H9 (cell line): ENCODE results near the gene PIP4K2A. TPM values are rescaled to one million over a fixed set of nuclear protein-coding genes. Genes with fewer than 3 reads are reported as not detected.

Experiments
- DNase-seq: peaks from one replicate; pipeline ENCODE4 v3.0.0-alpha.2; 2017
- H2AFZ ChIP-seq: one replicate; pipeline ENCODE4 v1.6.1; 2013; ENCODE audit warnings: mild to moderate bottlenecking, low read length, control low read depth, moderate library complexity
- H2AK5ac ChIP-seq: 2 replicates; pipeline ENCODE4 v1.6.1; 2013; ENCODE audit warnings: low read length, control low read depth, mixed read lengths; ENCODE audit not compliant: insufficient read length
- H2BK120ac ChIP-seq: one replicate; pipeline ENCODE4 v1.6.1; 2013; ENCODE audit warnings: low read depth, mild to moderate bottlenecking, low read length, control low read depth, inconsistent platforms; ENCODE audit not compliant: poor library complexity, severe bottlenecking
- H2BK12ac ChIP-seq: 2 replicates; pipeline ENCODE4 v1.6.1; 2013; ENCODE audit warnings: low read length, control low read depth, mixed read lengths, low read depth; ENCODE audit not compliant: insufficient read length
- H2BK15ac ChIP-seq: 2 replicates; pipeline ENCODE4 v1.6.1; 2013; ENCODE audit warnings: low read depth, low read length, control low read depth
- H2BK20ac ChIP-seq: one replicate; pipeline ENCODE4 v1.6.1; 2013; ENCODE audit warnings: low read depth, mild to moderate bottlenecking, low read length, control low read depth, inconsistent platforms; ENCODE audit not compliant: poor library complexity, severe bottlenecking
- H2BK5ac ChIP-seq: 2 replicates; pipeline ENCODE4 v1.6.1; 2013; ENCODE audit warnings: low read length, control low read depth, mixed read lengths; ENCODE audit not compliant: insufficient read length
- H3K14ac ChIP-seq: 2 replicates; pipeline ENCODE4 v1.6.1; 2013; ENCODE audit warnings: low read length, control low read depth; ENCODE audit not compliant: insufficient read depth
- H3K18ac ChIP-seq: 2 replicates; pipeline ENCODE4 v1.6.1; 2013; ENCODE audit warnings: low read depth, mild to moderate bottlenecking, mixed read lengths, low read length, control low read depth; ENCODE audit not compliant: insufficient read length
- H3K23ac ChIP-seq: 2 replicates; pipeline ENCODE4 v1.6.1; 2013; ENCODE audit warnings: low read length, control low read depth, mixed read lengths, low read depth; ENCODE audit not compliant: insufficient read length
- H3K23me2 ChIP-seq: 2 replicates; pipeline ENCODE4 v1.6.1; 2013; ENCODE audit warnings: low read depth, mild to moderate bottlenecking, mixed read lengths, low read length, control low read depth; ENCODE audit not compliant: insufficient read length, poor library complexity, severe bottlenecking
- H3K27ac ChIP-seq: 2 replicates; pipeline ENCODE4 v1.5.1; 2013; ENCODE audit warnings: low read length, control low read depth, mixed read lengths, low read depth; ENCODE audit not compliant: insufficient read length
- H3K27me3 ChIP-seq: 2 replicates; pipeline ENCODE4 v1.6.1; 2013; ENCODE audit warnings: low read length, control low read depth, inconsistent platforms; ENCODE audit not compliant: insufficient read depth
- H3K4ac ChIP-seq: 2 replicates; pipeline ENCODE4 v1.6.1; 2013; ENCODE audit warnings: low read depth, mild to moderate bottlenecking, control low read depth, inconsistent platforms, low read length, moderate library complexity
- H3K4me1 ChIP-seq: 2 replicates; pipeline ENCODE4 v1.6.1; 2013; ENCODE audit warnings: low read length, control low read depth, inconsistent platforms; ENCODE audit not compliant: insufficient read depth
- H3K4me2 ChIP-seq: 2 replicates; pipeline ENCODE4 v1.6.1; 2013; ENCODE audit warnings: low read length, control low read depth, mixed read lengths; ENCODE audit not compliant: insufficient read length, insufficient read depth
- H3K56ac ChIP-seq: 2 replicates; pipeline ENCODE4 v1.6.1; 2013; ENCODE audit warnings: low read depth, mild to moderate bottlenecking, mixed read lengths, low read length, control low read depth; ENCODE audit not compliant: insufficient read length
- H3K79me1 ChIP-seq: 2 replicates; pipeline ENCODE4 v1.6.1; 2013; ENCODE audit warnings: low read depth, mild to moderate bottlenecking, moderate library complexity, low read length, control low read depth, inconsistent platforms; ENCODE audit not compliant: insufficient read depth, poor library complexity, severe bottlenecking
- H3K79me2 ChIP-seq: 2 replicates; pipeline ENCODE4 v1.6.1; 2013; ENCODE audit warnings: low read length, control low read depth, inconsistent platforms; ENCODE audit not compliant: insufficient read depth
- H3K9ac ChIP-seq: 2 replicates; pipeline ENCODE4 v1.6.1; 2013; ENCODE audit warnings: low read length, control low read depth, mixed read lengths; ENCODE audit not compliant: insufficient read length; ENCODE audit errors: extremely low read depth
- H3K9me3 ChIP-seq: one replicate; pipeline ENCODE4 v1.6.1; 2013; ENCODE audit warnings: low read depth, low read length, inconsistent platforms; ENCODE audit not compliant: control insufficient read depth
- H3T11ph ChIP-seq: one replicate; pipeline ENCODE4 v1.6.1; 2013; ENCODE audit warnings: mild to moderate bottlenecking, low read length, control low read depth, inconsistent platforms
- H4K20me1 ChIP-seq: one replicate; pipeline ENCODE4 v1.6.1; 2013; ENCODE audit not compliant: control insufficient read depth, insufficient read length, insufficient read depth
- H4K5ac ChIP-seq: 2 replicates; pipeline ENCODE4 v1.6.1; 2013; ENCODE audit warnings: low read depth, mild to moderate bottlenecking, mixed read lengths, low read length, control low read depth; ENCODE audit not compliant: insufficient read length
- H4K8ac ChIP-seq: replicated peaks from 2 replicates; pipeline ENCODE4 v1.6.1; 2013; ENCODE audit warnings: low read length, control low read depth, mixed read lengths, low read depth; ENCODE audit not compliant: insufficient read length
- H4K91ac ChIP-seq: 2 replicates; pipeline ENCODE4 v1.6.1; 2013; ENCODE audit warnings: low read depth, mild to moderate bottlenecking, moderate library complexity, mixed read lengths, low read length, control low read depth; ENCODE audit not compliant: insufficient read length
- H3K27ac Mint-ChIP-seq, 3 experiments: 2 replicates in 2 of 3; 3 replicates in 1 of 3; pipeline ENCODE4 v1.8.0; 2020 to 2021; ENCODE audit warnings: mixed read lengths in 3 of 3, mild to moderate bottlenecking in 1 of 3, moderate library complexity in 1 of 3
- H3K27me3 Mint-ChIP-seq: 2 replicates; pipeline ENCODE4 v1.8.0; 2021; ENCODE audit warnings: low read depth, mild to moderate bottlenecking, moderate library complexity, mixed read lengths
- H3K36me3 Mint-ChIP-seq, 3 experiments: 2 replicates in 2 of 3; 3 replicates in 1 of 3; pipeline ENCODE4 v1.8.0; 2020 to 2021; ENCODE audit warnings: low read depth in 3 of 3, mixed read lengths in 3 of 3; ENCODE audit not compliant: insufficient read depth in 1 of 3
- H3K4me1 Mint-ChIP-seq, 2 experiments: 2 replicates each; pipeline ENCODE4 v1.8.0; 2020; ENCODE audit warnings: mixed read lengths in 2 of 2
- H3K4me3 Mint-ChIP-seq, 2 experiments: 2 replicates in 1 of 2; 3 replicates in 1 of 2; pipeline ENCODE4 v1.8.0; 2020 to 2021; ENCODE audit warnings: mild to moderate bottlenecking in 2 of 2, mixed read lengths in 2 of 2, moderate library complexity in 1 of 2
- H3K9me3 Mint-ChIP-seq, 2 experiments: 2 replicates in 1 of 2; 3 replicates in 1 of 2; pipeline ENCODE4 v1.8.0; 2020; ENCODE audit warnings: mild to moderate bottlenecking in 2 of 2, mixed read lengths in 2 of 2, moderate library complexity in 1 of 2
- CTCF ChIP-seq: fragments of 200-600 bp; sonication (generic); conservative IDR thresholded peaks from 3 replicates; pipeline ENCODE4 v1.8.0; 2021; ENCODE audit warnings: antibody characterized with exemption, mild to moderate bottlenecking
- WGBS: extraction: QIAGEN DNeasy Blood & Tissue Kit; methylation state at CpG from one replicate; pipeline ENCODE4 v1.1.7; 2013; ENCODE audit warnings: missing lambda C conversion rate, low lambda C conversion rate, mixed read lengths; ENCODE audit not compliant: insufficient read length; ENCODE audit errors: extremely low coverage; 5-methylcytosine and 5-hydroxymethylcytosine counted together
- total RNA-seq: library from RNA; stranded (reverse); gene quantifications from 2 replicates; pipeline ENCODE4 v1.2.1, GENCODE V29; 2021

The PIP4K2A gene
- total RNA-seq, 1 experiment from 2014 or later: 33.6 TPM

- H2BK120ac ChIP-seq: no peak overlapping the region
- H3K79me1 ChIP-seq: peaks cover 15% of the 10 kb centered on the region
- no peak overlapping the region for H2BK15ac ChIP-seq
- H3K4ac ChIP-seq: no peak overlapping the region
- H3K9me3 ChIP-seq: no peaks in the 10 kb centered on the region
- no peak overlapping the region for H2AFZ ChIP-seq
- H2AK5ac ChIP-seq: no peak overlapping the region
- H2BK12ac ChIP-seq: no peak overlapping the region
- no peak overlapping the region for H3K14ac ChIP-seq
- H3T11ph ChIP-seq: no peak overlapping the region
- Mint-ChIP-seq H3K9me3 (no peaks in the 10 kb centered on the region), H3K36me3 (peaks cover 0 to 4% (median 0%) of the 10 kb centered on the region in 3 experiments; a peak in 2 of 7 replicates), H3K27ac (no peak overlapping the region), H3K27me3 (no peaks in the 10 kb centered on the region), H3K4me3 (no peak overlapping the region), H3K4me1 (peaks cover 3 to 9% of the 10 kb centered on the region in 2 experiments; a peak in 3 of 4 replicates)
- H2BK5ac ChIP-seq: no peak overlapping the region
- H3K27ac ChIP-seq: no peak overlapping the region
- H3K4me2 ChIP-seq: no peak overlapping the region
- no peak overlapping the region for H3K56ac ChIP-seq
- WGBS: no CpG with 5 or more reads among the region's 4 CpGs
- H4K20me1 ChIP-seq: no peaks in the 10 kb centered on the region
- H2BK20ac ChIP-seq: no peak overlapping the region
- H3K4me1 ChIP-seq: no peaks in the 10 kb centered on the region
- no peak for TF ChIP-seq CTCF
- H4K5ac ChIP-seq: no peak overlapping the region
- no peak overlapping the region for H3K23ac ChIP-seq
- H3K79me2 ChIP-seq: peaks cover 7% of the 10 kb centered on the region; the same call in 1 of the 2 replicates
- H3K27me3 ChIP-seq: no peaks in the 10 kb centered on the region
- H3K18ac ChIP-seq: no peak overlapping the region
- no peak overlapping the region for H3K9ac ChIP-seq
- H3K23me2 ChIP-seq: no peaks in the 10 kb centered on the region
- no peak overlapping the region for H4K91ac ChIP-seq
- no peak overlapping the region for H4K8ac ChIP-seq
- DNase-seq: no peak
Measured at GRCh38 chr10:22637491-22637890, 76.9 kb downstream of the PIP4K2A start.
